Suprapubic skin (tissue), 4 donors: ENCODE results near the gene KIF13A. TPM values are rescaled to one million over a fixed set of nuclear protein-coding genes. Genes with fewer than 3 reads are reported as not detected.
"Not testable (repeated sequence)": the region's sequence is repeated elsewhere in the genome, so short reads cannot be mapped to it uniquely, and the experiment has no call there.

Experiments used
- DNase-seq, 2 donors: peaks; one replicate each; pipeline ENCODE4 v3.0.0-alpha.2; 2019; ENCODE audit warnings: low spot score in 2 of 2
- H3K27ac ChIP-seq: fragments of 200-600 bp; sonication (generic); one replicate; pipeline ENCODE4 v1.5.1; 2019
- H3K27me3 ChIP-seq: fragments of 200-600 bp; sonication (generic); one replicate; pipeline ENCODE4 v1.5.1; 2019
- H3K36me3 ChIP-seq: fragments of 200-600 bp; sonication (generic); one replicate; pipeline ENCODE4 v1.5.1; 2019
- H3K4me1 ChIP-seq: fragments of 200-600 bp; sonication (generic); one replicate; pipeline ENCODE4 v1.5.1; 2019
- H3K4me3 ChIP-seq: fragments of 200-600 bp; sonication (generic); one replicate; pipeline ENCODE4 v1.5.1; 2019; ENCODE audit warnings: mild to moderate bottlenecking
- H3K9me3 ChIP-seq: fragments of 200-600 bp; sonication (generic); one replicate; pipeline ENCODE4 v1.5.1; 2019
- CTCF ChIP-seq, 2 donors: fragments of 200-600 bp in 1 of 2; fragments of 450-650 bp in 1 of 2; sonication (generic) in 1 of 2; IDR thresholded peaks; one replicate each; pipeline ENCODE4 v1.5.1; 2016 to 2019; ENCODE audit warnings: antibody characterized with exemption in 2 of 2, mild to moderate bottlenecking in 1 of 2, moderate library complexity in 1 of 2
- EP300 ChIP-seq: sonication (generic); formaldehyde crosslinking; IDR thresholded peaks from one replicate; pipeline ENCODE4 v1.6.1; 2017; ENCODE audit warnings: antibody characterized with exemption
- POLR2A ChIP-seq, 2 donors: fragments of 450-650 bp; IDR thresholded peaks; one replicate each; pipeline ENCODE4 v1.6.1; 2017; ENCODE audit warnings: antibody characterized with exemption in 2 of 2, mild to moderate bottlenecking in 2 of 2, moderate library complexity in 2 of 2
- POLR2AphosphoS5 ChIP-seq, 3 donors: sonication (generic); formaldehyde crosslinking; IDR thresholded peaks; one replicate each; pipeline ENCODE4 v1.6.1; 2017; ENCODE audit warnings: antibody characterized with exemption in 3 of 3
- WGBS: methylation state at CpG from one replicate; pipeline ENCODE4 v1.1.5; 2018; 5-methylcytosine and 5-hydroxymethylcytosine counted together
- total RNA-seq, 4 donors: library from RNA; depleted of rRNA; stranded (reverse); fragments of >200 nt; gene quantifications; one replicate each; pipeline ENCODE4 v1.1.0, GENCODE V29; 2016

KIF13A gene
- total RNA-seq, 4 donors from 2014 or later, result 73.0 to 91.9 (median 78.9) TPM

DNA sequence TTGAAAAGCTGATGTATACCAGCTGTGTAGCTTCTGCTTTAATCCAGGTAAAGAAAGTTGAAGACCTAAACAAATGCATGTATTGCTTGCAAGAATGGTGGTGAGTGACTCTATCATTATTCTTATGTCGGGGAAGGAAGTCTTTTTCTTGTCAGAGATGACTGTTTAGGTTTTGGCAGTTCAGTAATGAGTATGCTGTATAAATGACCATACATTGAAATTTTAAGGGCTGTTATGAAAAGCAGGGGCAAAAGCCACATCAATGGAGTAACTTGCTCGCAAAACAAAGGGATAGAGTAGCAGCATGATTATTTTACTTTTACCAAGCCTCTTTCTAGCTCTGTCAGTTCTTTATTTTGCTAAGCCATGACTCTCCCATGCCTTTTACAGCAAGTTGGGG is 224.8 kb downstream of the KIF13A start:
- TF ChIP-seq CTCF (IDR thresholded peaks at IDR 0.05) (no peak), EP300 (no peak), POLR2A (IDR thresholded peaks at IDR 0.05) (no peak), POLR2AphosphoS5 (IDR thresholded peaks at IDR 0.05) (no peak)
- H3K27ac ChIP-seq, result no peak overlapping the region
- no peaks in the 10 kb centered on the region for H3K4me1 ChIP-seq
- peaks cover 56% of the 10 kb centered on the region for H3K36me3 ChIP-seq
- 94% methylated on average over 2 of the region's 2 CpGs for WGBS
- H3K27me3 ChIP-seq, result no peaks in the 10 kb centered on the region
- no peak overlapping the region for H3K4me3 ChIP-seq
- H3K9me3 ChIP-seq, result no peaks in the 10 kb centered on the region
- DNase-seq, result no peak

DNA sequence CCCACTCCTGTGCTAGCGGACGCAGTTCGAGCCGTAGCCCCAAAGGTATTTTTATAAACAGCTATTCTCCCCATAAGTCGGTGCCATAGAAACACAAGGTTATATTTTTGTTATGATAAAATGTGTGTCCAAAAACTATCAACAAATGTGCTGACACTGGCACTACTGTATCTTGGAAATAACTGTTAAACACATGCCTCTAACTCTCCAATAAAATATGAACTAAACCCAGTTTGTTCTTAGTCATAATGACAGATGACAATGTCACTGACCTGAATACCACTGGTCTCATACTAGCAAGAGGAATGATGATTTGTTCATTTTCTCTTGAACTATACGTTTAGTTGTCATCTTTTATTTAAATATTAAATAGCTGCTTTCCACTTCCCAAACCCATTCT is 229.3 kb downstream of the KIF13A start:
- Histone ChIP-seq H3K27me3 (no peaks in the 10 kb centered on the region), H3K9me3 (no peaks in the 10 kb centered on the region), H3K4me3 (no peak overlapping the region), H3K4me1 (no peaks in the 10 kb centered on the region), H3K36me3 (peaks cover 24% of the 10 kb centered on the region), H3K27ac (no peak overlapping the region)
- TF ChIP-seq POLR2A (IDR thresholded peaks at IDR 0.05), result no peak
- no peak for TF ChIP-seq CTCF (IDR thresholded peaks at IDR 0.05)
- TF ChIP-seq EP300, result no peak
- no peak for TF ChIP-seq POLR2AphosphoS5 (IDR thresholded peaks at IDR 0.05)
- no peak for DNase-seq
- WGBS, result 88% methylated on average over 6 of the region's 6 CpGs

DNA sequence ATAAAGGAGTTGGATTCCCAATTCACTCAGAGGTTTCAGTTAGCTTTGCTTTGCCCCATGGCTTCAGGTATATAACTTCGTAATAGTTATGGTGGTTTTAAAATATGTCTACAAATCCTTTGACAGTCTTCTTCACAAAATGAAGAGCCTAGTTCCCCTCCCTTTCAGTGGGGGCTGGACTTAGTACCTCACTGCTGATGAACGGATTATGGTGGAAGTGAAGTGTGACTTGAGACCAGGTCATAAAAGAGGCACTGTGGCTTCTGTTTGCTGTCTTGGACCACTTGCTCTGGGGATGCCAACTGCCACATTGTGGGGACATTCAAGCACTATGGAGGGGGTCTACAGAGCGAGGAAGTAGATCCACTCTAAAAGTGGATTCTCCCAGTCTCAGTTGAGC is 233.2 kb downstream of the KIF13A start:
- Histone ChIP-seq H3K4me1 (no peaks in the 10 kb centered on the region), H3K27ac (no peak overlapping the region), H3K27me3 (no peaks in the 10 kb centered on the region), H3K36me3 (peaks cover 3% of the 10 kb centered on the region), H3K9me3 (no peaks in the 10 kb centered on the region), H3K4me3 (no peak overlapping the region)
- no peak for DNase-seq
- WGBS, result 78% methylated on average over 3 of the region's 3 CpGs
- no peak for TF ChIP-seq POLR2A (IDR thresholded peaks at IDR 0.05)
- TF ChIP-seq CTCF (IDR thresholded peaks at IDR 0.05), result no peak
- TF ChIP-seq POLR2AphosphoS5 (IDR thresholded peaks at IDR 0.05), result no peak
- TF ChIP-seq EP300, result no peak

DNA sequence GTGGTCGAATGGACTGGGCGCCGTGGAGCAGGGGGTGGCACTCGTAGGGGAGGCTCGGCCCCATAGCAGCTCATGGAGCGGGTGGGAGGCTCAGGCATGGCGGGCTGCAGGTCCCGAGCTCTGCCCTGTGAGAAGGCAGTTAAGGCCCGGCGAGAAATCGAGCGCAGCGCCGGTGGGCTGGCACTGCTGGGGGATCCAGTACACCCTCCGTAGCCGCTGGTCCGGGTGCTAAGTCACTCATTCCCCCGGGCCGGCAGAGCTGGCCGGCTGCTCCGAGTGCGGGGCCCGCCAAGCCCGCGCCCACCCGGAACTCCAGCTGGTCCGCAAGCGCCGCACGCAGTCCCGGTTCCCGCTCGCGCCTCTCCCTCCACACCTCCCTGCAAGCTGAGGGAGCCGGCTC is 242.1 kb downstream of the KIF13A start:
- DNase-seq, H3K9me3 ChIP-seq, H3K27me3 ChIP-seq, H3K36me3 ChIP-seq, H3K4me3 ChIP-seq, H3K27ac ChIP-seq: not testable (repeated sequence)
- WGBS, result 98% methylated on average over 24 of the region's 35 CpGs
- H3K4me1 ChIP-seq, result peaks cover 15% of the 10 kb centered on the region

DNA sequence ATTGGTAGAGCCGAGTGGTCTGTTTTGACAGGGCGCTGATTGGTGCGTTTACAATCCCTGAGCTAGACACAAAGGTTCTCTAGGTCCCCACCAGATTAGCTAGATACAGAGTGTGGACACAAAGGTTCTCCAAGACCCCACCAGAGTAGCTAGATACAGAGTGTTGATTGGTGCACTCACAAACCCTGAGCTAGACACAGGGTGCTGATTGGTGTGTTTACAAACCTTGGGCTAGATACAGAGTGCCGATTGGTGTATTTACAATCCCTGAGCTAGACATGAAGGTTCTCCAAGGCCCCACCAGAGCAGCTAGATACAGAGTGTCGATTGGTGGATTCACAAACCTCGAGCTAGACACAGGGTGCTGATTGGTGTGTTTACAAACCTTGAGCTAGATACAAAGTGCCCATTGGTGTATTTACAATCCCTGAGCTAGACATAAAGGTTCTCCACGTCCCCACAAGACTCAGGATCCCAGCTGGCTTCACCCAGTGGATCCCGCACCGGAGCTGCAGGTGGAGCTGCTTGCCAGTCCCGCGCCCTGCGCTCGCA is 242.6 kb downstream of the KIF13A start:
- not testable (repeated sequence) for H3K36me3 ChIP-seq, H3K27ac ChIP-seq, H3K9me3 ChIP-seq, H3K4me3 ChIP-seq, DNase-seq, H3K27me3 ChIP-seq
- 90% methylated on average over 12 of the region's 13 CpGs for WGBS
- H3K4me1 ChIP-seq, result peaks cover 15% of the 10 kb centered on the region

GRCh38 chr6:17744019-17744756 is 243.2 kb downstream of the KIF13A start:
- Histone ChIP-seq H3K27me3 (no peaks in the 10 kb centered on the region), H3K9me3 (no peaks in the 10 kb centered on the region), H3K4me3 (no peak overlapping the region), H3K27ac (no peak overlapping the region), H3K36me3 (no peaks in the 10 kb centered on the region), H3K4me1 (peaks cover 15% of the 10 kb centered on the region)
- 75% methylated on average over 11 of the region's 11 CpGs for WGBS
- TF ChIP-seq CTCF (IDR thresholded peaks at IDR 0.05) (no peak), POLR2AphosphoS5 (IDR thresholded peaks at IDR 0.05) (no peak), EP300 (no peak), POLR2A (IDR thresholded peaks at IDR 0.05) (no peak)
- DNase-seq, result no peak
